GM12864 (cell line): ENCODE data around the gene ATP8A2.
"Not testable (repeated sequence)": the region's sequence is repeated elsewhere in the genome, so short reads cannot be mapped to it uniquely, and the experiment has no call there.

Experiments
- DNase-seq: peaks from one replicate; pipeline ENCODE4 v3.0.0-alpha.2; 2011; ENCODE audit warnings: low read depth
- H3K4me3 ChIP-seq: 2 replicates; pipeline ENCODE4 v1.5.1; 2011; ENCODE audit warnings: mild to moderate bottlenecking, low read depth, low read length, control low read depth
- CTCF ChIP-seq: IDR thresholded peaks from 2 replicates; pipeline ENCODE4 v1.5.1; 2011; ENCODE audit warnings: low read depth, mild to moderate bottlenecking, moderate library complexity, low read length, control low read depth, inconsistent platforms; ENCODE audit errors: missing control alignments

Gene ATP8A2

GRCh38 chr13:26067601-26068000, 695.8 kb downstream of the ATP8A2 start:
- no peak for TF ChIP-seq CTCF
- DNase-seq: no peak
- no peak overlapping the region for H3K4me3 ChIP-seq

- DNase-seq, H3K4me3 ChIP-seq: not testable (repeated sequence)
These were observed 696.6 kb downstream of the ATP8A2 start for GRCh38 chr13:26068372-26068771.

GRCh38 chr13:26069642-26070041, 697.9 kb downstream of the ATP8A2 start:
- not testable (repeated sequence) for H3K4me3 ChIP-seq, DNase-seq

GRCh38 chr13:26071691-26072090, 699.9 kb downstream of the ATP8A2 start:
- no peak for DNase-seq
- TF ChIP-seq CTCF: no peak
- no peak overlapping the region for H3K4me3 ChIP-seq

- not testable (repeated sequence) for DNase-seq
These were observed 700.6 kb downstream of the ATP8A2 start for GRCh38 chr13:26072335-26072734.

GRCh38 chr13:26074706-26075105, 702.9 kb downstream of the ATP8A2 start:
- no peak for TF ChIP-seq CTCF
- no peak for DNase-seq
- no peak overlapping the region for H3K4me3 ChIP-seq

More at GRCh38 chr13:26072335-26072734, 700.6 kb downstream of the ATP8A2 start:
- H3K4me3 ChIP-seq: not testable (repeated sequence)
